ENCODE results near the gene SELENOM.
"Not testable (repeated sequence)": the region's sequence is repeated elsewhere in the genome, so short reads cannot be mapped to it uniquely, and the experiment has no call there.

SELENOM gene

GRCh38 chr22:31119026-31119717 lies 11.8 kb upstream of the SELENOM start:
- DNase-seq (ENCODE audit: extremely low read depth, insufficient read length) = no peak

GRCh38 chr22:31118046-31118820 lies 10.9 kb upstream of the SELENOM start:
- no peak for TF ChIP-seq CTCF (IDR thresholded peaks at IDR 0.05; ENCODE audit: insufficient read depth, low read length, poor library complexity, severe bottlenecking)
- no peak overlapping the region for H3K4me3 ChIP-seq (replicated peaks; ENCODE audit: low read depth, low read length)
- no peak for DNase-seq (ENCODE audit: extremely low read depth, insufficient read length)
- H3K27me3 ChIP-seq (replicated peaks; ENCODE audit: control insufficient read depth, insufficient read depth, low read length) = peaks cover 1% of the 10 kb centered on the region; the same call in 1 of the 2 replicates
- H3K36me3 ChIP-seq (ENCODE audit: control insufficient read depth, insufficient read depth, low read length) = no peaks in the 10 kb centered on the region

More at GRCh38 chr22:31119026-31119717, 11.8 kb upstream of the SELENOM start:
- no peaks in the 10 kb centered on the region for H3K36me3 ChIP-seq (ENCODE audit: control insufficient read depth, insufficient read depth, low read length)
- H3K27me3 ChIP-seq (replicated peaks; ENCODE audit: control insufficient read depth, insufficient read depth, low read length) = peaks cover 1% of the 10 kb centered on the region; the same call in 1 of the 2 replicates
- no peak overlapping the region for H3K4me3 ChIP-seq (replicated peaks; ENCODE audit: low read depth, low read length)
- TF ChIP-seq CTCF (IDR thresholded peaks at IDR 0.05; ENCODE audit: insufficient read depth, low read length, poor library complexity, severe bottlenecking) = no peak

GRCh38 chr22:31112547-31113091 lies 5.3 kb upstream of the SELENOM start:
- not testable (repeated sequence) for H3K27me3 ChIP-seq (replicated peaks; ENCODE audit: control insufficient read depth, insufficient read depth, low read length); DNase-seq (ENCODE audit: extremely low read depth, insufficient read length); H3K4me3 ChIP-seq (replicated peaks; ENCODE audit: low read depth, low read length); H3K36me3 ChIP-seq (ENCODE audit: control insufficient read depth, insufficient read depth, low read length)

DNA sequence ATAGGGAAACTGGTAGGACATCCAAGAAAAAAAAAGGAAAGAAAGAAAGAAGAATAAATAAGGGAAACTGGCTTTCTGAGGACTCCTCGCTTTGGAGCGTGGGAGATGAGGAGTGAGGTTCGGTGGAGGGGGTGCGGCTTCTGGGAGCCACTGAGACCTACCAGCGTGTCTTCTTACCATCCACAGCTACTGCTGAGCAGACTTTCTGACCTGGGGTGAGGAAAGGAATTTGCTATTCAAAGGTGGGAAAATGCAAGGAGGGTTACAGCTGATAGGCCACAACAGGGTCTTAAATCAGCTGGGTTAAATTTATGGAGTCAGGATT lies 488 bp upstream of the SELENOM start:
- Histone ChIP-seq H3K36me3 (ENCODE audit: control insufficient read depth, insufficient read depth, low read length) (no peaks in the 10 kb centered on the region), H3K27me3 (replicated peaks; ENCODE audit: control insufficient read depth, insufficient read depth, low read length) (no peaks in the 10 kb centered on the region), H3K4me3 (replicated peaks; ENCODE audit: low read depth, low read length) (peak overlapping the region; percentile 69)
- TF ChIP-seq CTCF (IDR thresholded peaks at IDR 0.05; ENCODE audit: insufficient read depth, low read length, poor library complexity, severe bottlenecking) = no peak
- no peak for DNase-seq (ENCODE audit: extremely low read depth, insufficient read length)

DNA sequence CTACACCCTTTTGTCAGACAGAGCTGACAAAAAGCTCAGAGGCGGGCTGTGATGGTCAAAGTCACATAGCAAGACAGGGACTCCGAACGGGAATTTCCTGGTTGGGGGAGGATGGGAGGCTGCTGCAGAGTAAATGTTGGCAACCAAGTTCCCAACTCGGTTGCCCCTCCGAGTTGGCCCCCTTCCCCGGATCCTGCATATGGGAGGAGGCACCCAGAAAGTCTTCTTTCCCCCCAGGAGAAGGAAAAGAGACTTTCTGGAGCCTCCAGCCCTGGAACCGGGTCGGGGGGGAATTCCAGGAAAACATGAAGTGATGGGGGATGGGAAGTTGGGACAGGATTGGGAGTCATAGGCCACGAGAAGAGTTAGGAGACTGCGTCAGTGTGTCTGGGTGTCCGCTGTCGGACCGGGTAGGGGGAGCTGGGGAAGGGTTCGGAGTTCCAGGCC lies 614 bp downstream of the SELENOM start:
- DNase-seq (ENCODE audit: extremely low read depth, insufficient read length) = no peak
- Histone ChIP-seq H3K36me3 (ENCODE audit: control insufficient read depth, insufficient read depth, low read length) (no peaks in the 10 kb centered on the region), H3K4me3 (replicated peaks; ENCODE audit: low read depth, low read length) (peak overlapping the region; percentile 69), H3K27me3 (replicated peaks; ENCODE audit: control insufficient read depth, insufficient read depth, low read length) (no peaks in the 10 kb centered on the region)
- no peak for TF ChIP-seq CTCF (IDR thresholded peaks at IDR 0.05; ENCODE audit: insufficient read depth, low read length, poor library complexity, severe bottlenecking)

DNA sequence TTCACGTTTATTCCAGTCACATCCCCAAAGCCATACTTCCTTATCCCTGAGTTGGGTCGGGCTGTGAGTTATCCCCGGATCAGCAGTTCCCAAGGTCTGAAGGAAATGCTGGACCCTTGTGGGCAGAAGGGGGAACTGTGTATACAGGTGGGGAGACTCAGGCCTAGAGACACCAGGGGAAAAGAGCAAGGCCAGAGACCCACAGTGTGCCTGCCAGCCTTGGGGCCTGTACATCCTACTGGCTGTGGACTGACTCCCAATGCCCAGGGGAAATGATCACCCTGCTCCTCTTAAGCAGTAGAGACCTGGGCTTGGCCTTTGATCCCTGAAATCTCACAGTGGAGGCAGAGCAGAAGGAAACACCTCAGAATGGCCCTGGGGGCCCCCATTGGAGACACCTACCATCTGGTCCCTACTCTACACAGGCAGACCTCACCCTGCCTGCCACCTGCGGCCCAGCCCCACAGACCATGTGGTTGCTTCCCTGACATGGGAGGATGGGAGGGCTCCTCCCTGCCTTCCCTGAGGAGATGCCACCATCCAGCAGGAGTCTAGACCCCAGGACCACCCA lies 1.3 kb downstream of the SELENOM start:
- Histone ChIP-seq H3K4me3 (replicated peaks; ENCODE audit: low read depth, low read length) (no peak overlapping the region), H3K36me3 (ENCODE audit: control insufficient read depth, insufficient read depth, low read length) (no peaks in the 10 kb centered on the region), H3K27me3 (replicated peaks; ENCODE audit: control insufficient read depth, insufficient read depth, low read length) (no peaks in the 10 kb centered on the region)
- no peak for DNase-seq (ENCODE audit: extremely low read depth, insufficient read length)
- no peak for TF ChIP-seq CTCF (IDR thresholded peaks at IDR 0.05; ENCODE audit: insufficient read depth, low read length, poor library complexity, severe bottlenecking)
